ENCODE measurements around the gene SLC16A10.

DNA sequence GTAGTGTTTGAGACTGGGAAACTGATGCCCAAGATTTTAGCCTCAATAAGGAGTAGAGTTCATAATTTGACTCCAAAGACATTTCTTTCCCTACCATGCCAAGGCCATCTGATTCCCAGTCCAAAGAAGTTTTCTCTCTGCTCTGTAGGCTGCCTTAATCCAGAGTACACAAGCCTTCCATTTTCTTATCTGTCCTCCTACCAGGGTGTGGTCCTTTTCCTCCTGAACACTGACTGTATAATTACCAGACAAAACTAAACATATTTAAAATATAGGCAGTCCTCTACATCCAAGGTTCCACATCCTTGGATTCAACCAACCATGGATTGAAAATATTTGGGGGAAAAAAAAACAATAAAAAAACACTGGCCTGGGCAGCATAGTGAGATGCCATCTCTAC lies 108.4 kb downstream of the SLC16A10 start:
- TF ChIP-seq POLR2A (IDR thresholded peaks at IDR 0.05; ENCODE audit: low read depth, low read length): no peak
- no peak for TF ChIP-seq FOS (IDR thresholded peaks at IDR 0.05; ENCODE audit: low read depth, low read length)
- TF ChIP-seq, protein P1, sequence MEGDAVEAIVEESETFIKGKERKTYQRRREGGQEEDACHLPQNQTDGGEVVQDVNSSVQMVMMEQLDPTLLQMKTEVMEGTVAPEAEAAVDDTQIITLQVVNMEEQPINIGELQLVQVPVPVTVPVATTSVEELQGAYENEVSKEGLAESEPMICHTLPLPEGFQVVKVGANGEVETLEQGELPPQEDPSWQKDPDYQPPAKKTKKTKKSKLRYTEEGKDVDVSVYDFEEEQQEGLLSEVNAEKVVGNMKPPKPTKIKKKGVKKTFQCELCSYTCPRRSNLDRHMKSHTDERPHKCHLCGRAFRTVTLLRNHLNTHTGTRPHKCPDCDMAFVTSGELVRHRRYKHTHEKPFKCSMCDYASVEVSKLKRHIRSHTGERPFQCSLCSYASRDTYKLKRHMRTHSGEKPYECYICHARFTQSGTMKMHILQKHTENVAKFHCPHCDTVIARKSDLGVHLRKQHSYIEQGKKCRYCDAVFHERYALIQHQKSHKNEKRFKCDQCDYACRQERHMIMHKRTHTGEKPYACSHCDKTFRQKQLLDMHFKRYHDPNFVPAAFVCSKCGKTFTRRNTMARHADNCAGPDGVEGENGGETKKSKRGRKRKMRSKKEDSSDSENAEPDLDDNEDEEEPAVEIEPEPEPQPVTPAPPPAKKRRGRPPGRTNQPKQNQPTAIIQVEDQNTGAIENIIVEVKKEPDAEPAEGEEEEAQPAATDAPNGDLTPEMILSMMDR (conservative IDR thresholded peaks at IDR 0.05; ENCODE audit: low read depth, low read length): no peak
- no peak for TF ChIP-seq RFX5 (IDR thresholded peaks at IDR 0.05; ENCODE audit: low read depth, low read length)
- TF ChIP-seq, protein P2, sequence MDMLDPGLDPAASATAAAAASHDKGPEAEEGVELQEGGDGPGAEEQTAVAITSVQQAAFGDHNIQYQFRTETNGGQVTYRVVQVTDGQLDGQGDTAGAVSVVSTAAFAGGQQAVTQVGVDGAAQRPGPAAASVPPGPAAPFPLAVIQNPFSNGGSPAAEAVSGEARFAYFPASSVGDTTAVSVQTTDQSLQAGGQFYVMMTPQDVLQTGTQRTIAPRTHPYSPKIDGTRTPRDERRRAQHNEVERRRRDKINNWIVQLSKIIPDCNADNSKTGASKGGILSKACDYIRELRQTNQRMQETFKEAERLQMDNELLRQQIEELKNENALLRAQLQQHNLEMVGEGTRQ (IDR thresholded peaks at IDR 0.05; ENCODE audit: low read depth, low read length): no peak
- TF ChIP-seq RAD21 (IDR thresholded peaks at IDR 0.05; ENCODE audit: low read length): no peak
- no peak for TF ChIP-seq MXI1 (IDR thresholded peaks at IDR 0.05; ENCODE audit: borderline replicate concordance, low read depth, low read length)
- no peak for TF ChIP-seq BHLHE40 (IDR thresholded peaks at IDR 0.05; ENCODE audit: low read depth, low read length)
- no peak for TF ChIP-seq RCOR1 (IDR thresholded peaks at IDR 0.05; ENCODE audit: insufficient replicate concordance, low read length)
- no peak for TF ChIP-seq CHD1 (IDR thresholded peaks at IDR 0.05; ENCODE audit: low read depth, low read length)
